K562 (cell line): ENCODE results near the gene KIF15. TPM values are rescaled to one million over a fixed set of nuclear protein-coding genes. Genes with fewer than 3 reads are reported as not detected.

Source experiments
- ATAC-seq: fragments of 200-7000 bp; cut with Tn5 transposase; 3 replicates; pipeline ENCODE4 v1.9.1; 2020; ENCODE audit warnings: moderate library complexity
- BruUV-seq: library from RNA; stranded (reverse); fragments of 400-500 nt; replicated peaks from 2 replicates; lab custom pipeline; 2021; lab: Mats Ljungman, UMichigan
- CTCF ChIA-PET: fragments of 300-600 bp; formaldehyde crosslinking; extraction: SDS; loops from one replicate; lab custom pipeline; 2021; ENCODE audit warnings: low intra/inter-chr PET ratio; lab: Yijun Ruan, JAX
- POLR2A ChIA-PET: fragments of 300-600, 350-650 bp; sonication (Branson Sonifier 250); formaldehyde crosslinking; extraction: SDS; loops from one replicate; lab custom pipeline; 2021; ENCODE audit warnings: antibody characterized with exemption, inconsistent platforms; lab: Yijun Ruan, JAX
- DNase-seq, 4 experiments: peaks; one replicate each; pipeline versions ENCODE4 v3.0.0 to v3.0.0-alpha.2; 2011 to 2018; ENCODE audit warnings: low spot score in 3 of 4, mixed read lengths in 3 of 4; ENCODE audit errors: extremely low read depth in 1 of 4
- FAIRE-seq: peaks from 2 replicates; lab custom pipeline; 2011; peaks lifted over from hg19 to GRCh38; lab: Jason Lieb, UNC
- H2AFZ ChIP-seq: 2 replicates; pipeline ENCODE4 v1.6.0; 2011; ENCODE audit warnings: low read depth, low read length, control low read depth, inconsistent platforms
- H3K27ac ChIP-seq: fragments of 200-600 bp; 3 replicates; pipeline ENCODE4 v1.8.0; 2011; ENCODE audit warnings: low read depth, mild to moderate bottlenecking, control low read depth, inconsistent platforms, low read length, moderate library complexity, mixed read lengths; ENCODE audit errors: extremely low read depth
- H3K27me3 ChIP-seq, 2 experiments: fragments of 300-600 bp in 1 of 2; 2 replicates in 1 of 2; 3 replicates in 1 of 2; pipeline versions ENCODE4 v1.6.0 to v1.8.0; 2011; ENCODE audit warnings: inconsistent platforms in 2 of 2, low read length in 2 of 2, mild to moderate bottlenecking in 1 of 2, mixed read lengths in 1 of 2, moderate library complexity in 1 of 2; ENCODE audit not compliant: control insufficient read depth in 2 of 2, insufficient read depth in 2 of 2
- H3K36me3 ChIP-seq: fragments of 300-600 bp; 3 replicates; pipeline ENCODE4 v1.8.0; 2011; ENCODE audit warnings: mild to moderate bottlenecking, low read length, inconsistent platforms; ENCODE audit not compliant: control insufficient read depth, insufficient read depth
- H3K4me1 ChIP-seq, 2 experiments: fragments of 200-600 bp in 1 of 2; replicated peaks in 1 of 2; 2 replicates in 1 of 2; 3 replicates in 1 of 2; pipeline versions ENCODE4 v1.5.1 to v1.8.0; 2011; ENCODE audit warnings: inconsistent platforms in 2 of 2, low read length in 2 of 2, mild to moderate bottlenecking in 1 of 2, mixed read lengths in 1 of 2, moderate library complexity in 1 of 2; ENCODE audit not compliant: control insufficient read depth in 2 of 2, insufficient read depth in 2 of 2
- H3K4me2 ChIP-seq: 2 replicates; pipeline ENCODE4 v1.6.1; 2011; ENCODE audit warnings: low read length, control low read depth, inconsistent platforms, mixed read lengths; ENCODE audit not compliant: insufficient read depth
- H3K4me3 ChIP-seq: fragments of 200-600 bp; sonication (generic), shearing (Covaris generic); 2 replicates; pipeline ENCODE4 v1.5.1; 2016; ENCODE audit warnings: control low read depth, inconsistent platforms
- H3K79me2 ChIP-seq: fragments of 200-600 bp; 3 replicates; pipeline ENCODE4 v1.8.0; 2011; ENCODE audit warnings: low read length, inconsistent platforms; ENCODE audit not compliant: control insufficient read depth, insufficient read depth
- H3K9ac ChIP-seq, 2 experiments: 2 replicates each; pipeline versions ENCODE4 v1.6.0 to v1.6.1; 2011; ENCODE audit warnings: low read depth in 2 of 2, low read length in 2 of 2, control low read depth in 1 of 2, inconsistent platforms in 1 of 2, mild to moderate bottlenecking in 1 of 2, mixed read lengths in 1 of 2; ENCODE audit not compliant: insufficient read depth in 1 of 2
- H3K9me1 ChIP-seq: one replicate; pipeline ENCODE4 v1.6.0; 2011; ENCODE audit warnings: inconsistent platforms, mild to moderate bottlenecking, low read length, moderate library complexity; ENCODE audit not compliant: control insufficient read depth, insufficient read depth
- H3K9me3 ChIP-seq: replicated peaks from 2 replicates; pipeline ENCODE4 v1.5.1; 2011; ENCODE audit warnings: low read depth, low read length, inconsistent platforms; ENCODE audit not compliant: control insufficient read depth, insufficient read depth
- H4K20me1 ChIP-seq: replicated peaks from 2 replicates; pipeline ENCODE4 v1.6.1; 2011; ENCODE audit warnings: low read length, inconsistent platforms, mixed read lengths; ENCODE audit not compliant: control insufficient read depth, insufficient read depth
- ATF1 ChIP-seq, 2 experiments: fragments of 450-650 bp in 1 of 2; IDR thresholded peaks; 2 replicates each; pipeline ENCODE4 v1.6.1; 2016; ENCODE audit warnings: missing compliant biosample characterization in 1 of 2, missing genetic modification characterization in 1 of 2
- ELF1 ChIP-seq: fragments of 200-800 bp; sonication (Bioruptor generic); IDR thresholded peaks from 2 replicates; pipeline ENCODE4 v1.6.1; 2016; ENCODE audit warnings: missing genetic modification characterization, missing compliant biosample characterization
- ETV6 ChIP-seq, 3 experiments: fragments of 150-350 bp in 1 of 3; sonication (generic) in 1 of 3; formaldehyde crosslinking in 1 of 3; IDR thresholded peaks; 2 replicates each; pipeline versions ENCODE4 v1.6.1 to v1.8.0; 2014 to 2022; ENCODE audit warnings: borderline replicate concordance in 2 of 3, low read depth in 2 of 3, antibody characterized with exemption in 1 of 3, low read length in 1 of 3, mild to moderate bottlenecking in 1 of 3, missing genetic modification reagents in 1 of 3
- FOXK1 ChIP-seq: sonication (generic); formaldehyde crosslinking; IDR thresholded peaks from 2 replicates; pipeline ENCODE4 v1.8.0; 2022; ENCODE audit warnings: missing genetic modification reagents, mild to moderate bottlenecking, borderline replicate concordance
- HCFC1 ChIP-seq: IDR thresholded peaks from 2 replicates; pipeline ENCODE4 v1.6.1; 2012; ENCODE audit warnings: low read depth, low read length, improper control_type of control experiment
- HDAC3 ChIP-seq: fragments of 450-650 bp; IDR thresholded peaks from 2 replicates; pipeline ENCODE4 v1.6.1; 2018; ENCODE audit warnings: borderline replicate concordance, mild to moderate bottlenecking, moderate library complexity; ENCODE audit not compliant: partially characterized antibody
- PTTG1 ChIP-seq: fragments of 450-650 bp; IDR thresholded peaks from 2 replicates; pipeline ENCODE4 v1.6.1; 2016; ENCODE audit warnings: low read depth, mild to moderate bottlenecking, missing genetic modification characterization, missing compliant biosample characterization
- RFX7 ChIP-seq: fragments of 250-450 bp; sonication (Bioruptor Pico); IDR thresholded peaks from 2 replicates; pipeline ENCODE4 v1.5.1; 2021; ENCODE audit warnings: mild to moderate bottlenecking
- TAF9B ChIP-seq: fragments of 450-650 bp; IDR thresholded peaks from 2 replicates; pipeline ENCODE4 v1.6.1; 2018; ENCODE audit warnings: mild to moderate bottlenecking; ENCODE audit not compliant: partially characterized antibody
- TOE1 ChIP-seq, 2 experiments: fragments of 450-650 bp in 1 of 2; sonication (generic) in 1 of 2; formaldehyde crosslinking in 1 of 2; IDR thresholded peaks; 2 replicates each; pipeline versions ENCODE4 v1.7.1 to v1.8.0; 2016 to 2022; ENCODE audit warnings: borderline replicate concordance in 2 of 2, mild to moderate bottlenecking in 2 of 2, antibody characterized with exemption in 1 of 2, inconsistent platforms in 1 of 2, low read depth in 1 of 2, missing genetic modification reagents in 1 of 2, moderate library complexity in 1 of 2
- TRIM28 ChIP-seq: fragments of 450-650 bp; IDR thresholded peaks from 2 replicates; pipeline ENCODE4 v1.6.1; 2017
- ZBTB33 ChIP-seq: sonication (generic); formaldehyde crosslinking; IDR thresholded peaks from 2 replicates; pipeline ENCODE4 v1.8.1; 2023; ENCODE audit warnings: mild to moderate bottlenecking, missing genetic modification reagents
- ZNF316 ChIP-seq: fragments of 450-650 bp; IDR thresholded peaks from 2 replicates; pipeline ENCODE4 v1.6.1; 2016
- ZNF41 ChIP-seq: fragments of 250-450 bp; sonication (Bioruptor Pico); conservative IDR thresholded peaks from 2 replicates; pipeline ENCODE4 v1.4.0; 2020; ENCODE audit warnings: mild to moderate bottlenecking
- ZNF778 ChIP-seq: fragments of 450-650 bp; formaldehyde crosslinking; IDR thresholded peaks from 2 replicates; pipeline ENCODE4 v1.4.0; 2020; ENCODE audit warnings: mild to moderate bottlenecking, moderate library complexity
- WGBS: fragments of 100-300 bp; shearing (Covaris generic); methylation state at CpG from one replicate; pipeline ENCODE4 v1.1.6; 2016; ENCODE audit warnings: low coverage, mixed read lengths; ENCODE audit not compliant: insufficient coverage; ENCODE audit errors: missing lambda C conversion rate; 5-methylcytosine and 5-hydroxymethylcytosine counted together
- in situ Hi-C: fragments of 300-500 bp; cut with MboI; formaldehyde crosslinking; loops from 4 replicates; pipeline ENCODE4 v1.15.0; 2018; ENCODE audit warnings: inconsistent platforms, mixed read lengths
- intact Hi-C: fragments of 100-400 bp; cut with micrococcal nuclease; formaldehyde crosslinking; loops from 2 replicates; pipeline ENCODE4 v1.14.2; 2022
- polyA plus RNA-seq, 8 experiments: library from polyadenylated mRNA; depleted of rRNA in 4 of 8; stranded (reverse) in 5 of 8; unstranded in 3 of 8; fragments of >200 nt; fragmentation: Nextera tagmentation in 2 of 8; fragmentation: Illumina TruSeq in 1 of 8; extraction: Ambion mirVana in 2 of 8; extraction: Trizol in 1 of 8; gene quantifications; 2 replicates each; pipeline versions ENCODE4 v1.2.1 to v1.2.3, GENCODE V29; 2011 to 2014; ENCODE audit warnings: inconsistent platforms in 1 of 8, missing spikeins in 1 of 8
- total RNA-seq, 7 experiments: library from RNA; depleted of rRNA in 6 of 7; stranded (reverse); fragments of >200 nt in 6 of 7; fragmentation: Illumina TruSeq in 2 of 7; extraction: Trizol in 2 of 7; gene quantifications; 2 replicates each; pipeline versions ENCODE4 v1.2.1 to v1.2.3, GENCODE V29; 2011 to 2021; ENCODE audit warnings: low replicate concordance in 1 of 7

KIF15 gene
- total and polyA plus RNA-seq, 9 of the 15 experiments (the other 6 are each of a cell fraction or from before 2014, with no cell fraction given), result 9.0 to 45.9 (median 26.0) TPM

GRCh38 chr3:44771424-44772098 lies 10.0 kb downstream of the KIF15 start:
- no peaks in the 10 kb centered on the region for H3K27me3 ChIP-seq
- ATAC-seq (no peak), DNase-seq (no peak), FAIRE-seq (no peak)
- H3K79me2 ChIP-seq, result peaks cover 49% of the 10 kb centered on the region
- peaks cover 22% of the 10 kb centered on the region for H3K9me3 ChIP-seq
- H3K4me1 ChIP-seq, result no peaks in the 10 kb centered on the region
- no peak overlapping the region for H2AFZ ChIP-seq
- no TSS peak for BruUV-seq
- ChIA-PET CTCF (no interaction called here), POLR2A (interaction anchor here (0.7 kb wide), 1 partner anchor 10 kb away, joined by 3 read pairs; the partner anchor contains the start of genes KIAA1143 and KIF15)
- H4K20me1 ChIP-seq, result no peaks in the 10 kb centered on the region
- no peak overlapping the region for H3K4me2 ChIP-seq
- in situ Hi-C loops, result no loop called here
- peaks cover 46% of the 10 kb centered on the region for H3K36me3 ChIP-seq
- no peak overlapping the region for H3K27ac ChIP-seq
- no peak overlapping the region for H3K4me3 ChIP-seq
- intact Hi-C loops, result no loop called here
- 94% methylated on average over 1 of the region's 1 CpG for whole genome bisulfite sequencing
- no peaks in the 10 kb centered on the region for H3K9me1 ChIP-seq
- H3K9ac ChIP-seq, result no peak overlapping the region
- TF ChIP-seq ZNF41, result no peak
- TF ChIP-seq ATF1 (CRISPR knock-in tag; IDR thresholded peaks at IDR 0.05), result no peak
- no peak for TF ChIP-seq ATF1 (tag; IDR thresholded peaks at IDR 0.05)
- no peak for TF ChIP-seq ELF1 (tag)
- peak; percentile 82 for TF ChIP-seq TRIM28
- TF ChIP-seq FOXK1 (CRISPR knock-in tag), result no peak
- peak; percentile 79 for TF ChIP-seq ZNF316
- no peak for TF ChIP-seq RFX7
- no peak for TF ChIP-seq HDAC3
- no peak for TF ChIP-seq HCFC1
- TF ChIP-seq TAF9B, result no peak
- TF ChIP-seq PTTG1 (tag), result no peak
- TF ChIP-seq ZBTB33 (CRISPR knock-in tag), result no peak
- TF ChIP-seq ETV6 (IDR thresholded peaks at IDR 0.05; ENCODE audit: borderline replicate concordance in 1 of 2, low read depth in 2 of 2, low read length in 1 of 2), result no peak
- TF ChIP-seq ETV6 (CRISPR knock-in tag; IDR thresholded peaks at IDR 0.05; ENCODE audit: borderline replicate concordance), result no peak
- TF ChIP-seq ZNF778, result no peak
- no peak for TF ChIP-seq TOE1 (IDR thresholded peaks at IDR 0.05; ENCODE audit: borderline replicate concordance)
- no peak for TF ChIP-seq TOE1 (CRISPR knock-in tag; IDR thresholded peaks at IDR 0.05; ENCODE audit: borderline replicate concordance, low read depth)
